ENCODE data around the gene DDX10. TPM values are rescaled to one million over a fixed set of nuclear protein-coding genes. Genes with fewer than 3 reads are reported as not detected.
A peak's percentile ranks its signal among the peaks of the same experiment; 100 is the strongest.

The DDX10 gene
- total RNA-seq, 1 experiment from 2014 or later: 28.0 TPM

DNA sequence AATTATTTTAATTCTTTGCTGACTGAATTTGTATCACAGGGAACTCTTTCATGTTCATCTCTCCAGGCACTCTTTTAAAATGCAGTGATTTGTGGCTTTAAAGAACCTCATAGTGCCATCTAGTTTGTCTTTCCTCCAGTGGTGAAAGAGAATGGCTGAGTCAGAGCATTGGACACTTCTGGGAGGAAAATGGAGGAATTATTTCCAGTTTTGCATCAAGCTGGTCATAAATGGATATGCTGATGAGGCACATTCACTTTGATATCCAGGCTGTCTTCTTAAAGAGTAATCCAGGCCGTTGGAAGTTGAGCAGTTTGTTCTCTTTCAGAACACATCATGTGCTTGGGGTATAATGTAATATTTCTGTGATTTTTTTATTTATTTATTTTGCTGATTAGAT is 273.7 kb downstream of the DDX10 start:
- no peak for DNase-seq (ENCODE audit: low spot score)

DNA sequence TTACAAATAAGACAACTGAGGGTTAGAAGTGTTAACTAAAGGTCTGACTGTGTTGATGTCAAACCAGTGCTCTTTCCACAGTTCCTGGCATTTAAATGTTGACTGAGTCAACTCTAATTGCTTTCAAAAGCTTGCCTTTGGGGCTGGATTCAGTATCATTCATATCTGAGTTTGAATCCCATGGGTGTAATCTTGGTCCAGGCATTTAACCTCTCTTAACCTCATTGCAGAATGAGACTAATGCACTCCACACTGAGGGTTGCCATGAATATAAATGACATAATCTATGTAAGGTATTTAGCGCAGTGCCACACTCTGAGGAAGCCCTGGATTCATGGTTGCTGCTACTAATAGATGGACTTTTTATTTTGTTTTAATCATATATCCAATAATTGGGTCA is 274.3 kb downstream of the DDX10 start:
- DNase-seq (ENCODE audit: low spot score): no peak

DNA sequence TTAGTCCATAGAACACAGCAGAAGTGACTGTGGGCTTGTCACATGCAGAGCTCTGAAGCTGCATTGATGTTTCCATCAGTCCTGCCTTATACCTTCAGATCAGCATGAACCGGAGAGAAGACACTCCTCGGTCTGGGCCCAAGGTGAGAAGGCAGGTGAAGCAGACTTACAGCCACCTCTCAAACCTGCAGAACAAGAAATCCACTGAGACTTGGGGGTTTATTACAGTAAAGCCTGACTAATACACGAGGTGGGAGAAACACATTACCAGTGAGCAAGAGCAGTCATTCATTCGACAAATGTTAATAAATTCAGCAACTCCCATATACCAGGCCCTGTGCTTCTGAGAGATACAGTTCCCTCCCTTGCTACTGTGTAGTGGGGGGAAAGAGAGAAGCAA is 279.0 kb downstream of the DDX10 start:
- no peak for DNase-seq (ENCODE audit: low spot score)

DNA sequence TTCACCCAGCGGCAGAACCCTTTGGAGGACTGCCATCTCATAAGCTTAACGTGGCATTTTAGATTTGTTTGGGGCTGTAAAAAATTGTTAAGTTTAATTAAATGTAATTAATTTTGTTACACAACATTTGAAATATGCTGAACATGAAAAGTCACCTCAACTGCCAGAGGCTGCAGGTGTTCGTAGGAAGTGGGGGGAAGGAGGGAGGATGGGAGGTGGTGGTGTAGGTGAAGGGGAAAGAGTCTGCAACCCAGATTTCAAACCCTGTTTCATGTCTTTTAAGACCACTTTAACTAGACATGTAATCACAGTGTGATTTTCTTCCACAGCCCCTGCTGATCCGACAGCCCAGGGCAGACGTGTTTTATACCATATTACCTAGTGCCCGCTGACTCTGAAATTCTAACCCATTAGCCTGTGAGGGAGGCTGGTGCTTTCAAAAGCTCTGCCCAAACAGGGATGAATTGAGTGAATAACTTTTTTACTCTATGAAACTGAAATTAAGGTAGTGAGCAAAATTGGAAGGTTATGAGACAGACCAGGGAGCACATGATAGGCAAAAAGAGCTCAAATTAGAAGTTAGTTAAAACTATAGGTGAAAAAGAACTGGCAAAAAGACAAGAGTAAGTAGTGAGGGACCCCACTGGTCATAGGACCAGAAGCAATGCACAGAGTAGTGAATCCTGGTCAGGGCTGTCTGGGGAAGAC is 279.8 kb downstream of the DDX10 start:
- no peak for DNase-seq (ENCODE audit: low spot score)

DNA sequence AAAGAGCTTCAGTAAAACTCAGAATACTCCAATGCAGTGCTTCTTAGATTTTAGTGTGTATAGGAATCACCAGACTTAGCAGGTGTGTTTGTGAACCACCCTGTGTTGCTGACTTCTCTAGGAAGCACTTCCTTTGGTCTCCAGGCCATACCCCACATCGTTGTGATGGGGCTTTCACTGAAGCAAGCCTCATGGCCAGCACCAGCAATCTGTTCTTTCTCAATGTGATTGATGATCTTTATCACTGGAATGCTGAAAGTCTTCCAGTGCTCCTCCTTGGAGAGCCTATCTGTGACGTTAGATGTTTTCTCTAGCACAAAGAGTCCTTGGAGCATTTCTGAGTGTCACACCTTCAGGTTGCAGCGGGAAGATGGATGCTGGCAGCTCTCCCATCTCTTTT is 280.5 kb downstream of the DDX10 start:
- DNase-seq (ENCODE audit: low spot score): no peak

DNA sequence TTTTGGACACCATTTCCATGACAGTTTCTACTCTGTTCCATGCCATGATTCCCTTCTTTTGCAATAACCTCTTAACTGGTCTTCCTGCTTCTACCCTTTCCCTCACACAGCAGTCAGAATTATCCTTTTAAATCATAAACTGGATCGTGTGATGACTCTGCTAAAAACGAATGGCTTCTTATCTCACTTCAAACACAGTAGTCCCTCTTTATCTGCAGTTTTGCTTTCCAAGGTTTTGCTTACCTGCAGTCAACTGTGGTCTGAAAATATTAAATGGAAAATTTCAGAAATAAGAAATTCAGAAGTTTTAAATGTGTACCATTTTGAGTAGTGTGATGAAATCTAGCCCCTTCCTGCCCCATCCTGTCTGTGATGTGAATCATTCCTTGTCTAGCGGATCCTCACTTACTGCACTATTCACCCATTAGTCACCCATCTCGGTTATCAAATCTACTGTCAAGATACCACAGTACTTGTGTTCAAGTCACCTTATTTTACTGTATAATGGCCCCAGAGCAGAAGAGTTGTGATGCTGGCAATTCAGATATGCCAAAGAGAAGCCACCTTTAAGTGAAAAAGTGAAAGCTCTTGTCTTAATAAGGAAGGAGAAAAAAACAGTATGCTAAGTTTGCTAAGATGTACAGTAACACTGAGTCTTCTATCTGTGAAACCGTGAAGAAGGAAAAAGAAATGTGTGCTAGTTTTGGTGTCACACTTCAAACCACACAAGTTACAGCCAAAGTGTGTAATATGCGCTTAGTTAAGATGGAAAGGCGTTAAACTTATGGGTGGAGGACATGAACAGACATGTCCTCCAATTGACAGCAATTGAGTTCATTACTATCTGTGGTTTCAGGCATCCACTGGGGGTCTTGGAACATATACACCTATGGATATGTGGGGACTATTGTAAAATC is 283.0 kb downstream of the DDX10 start:
- DNase-seq (ENCODE audit: low spot score): peak; percentile 80

DNA sequence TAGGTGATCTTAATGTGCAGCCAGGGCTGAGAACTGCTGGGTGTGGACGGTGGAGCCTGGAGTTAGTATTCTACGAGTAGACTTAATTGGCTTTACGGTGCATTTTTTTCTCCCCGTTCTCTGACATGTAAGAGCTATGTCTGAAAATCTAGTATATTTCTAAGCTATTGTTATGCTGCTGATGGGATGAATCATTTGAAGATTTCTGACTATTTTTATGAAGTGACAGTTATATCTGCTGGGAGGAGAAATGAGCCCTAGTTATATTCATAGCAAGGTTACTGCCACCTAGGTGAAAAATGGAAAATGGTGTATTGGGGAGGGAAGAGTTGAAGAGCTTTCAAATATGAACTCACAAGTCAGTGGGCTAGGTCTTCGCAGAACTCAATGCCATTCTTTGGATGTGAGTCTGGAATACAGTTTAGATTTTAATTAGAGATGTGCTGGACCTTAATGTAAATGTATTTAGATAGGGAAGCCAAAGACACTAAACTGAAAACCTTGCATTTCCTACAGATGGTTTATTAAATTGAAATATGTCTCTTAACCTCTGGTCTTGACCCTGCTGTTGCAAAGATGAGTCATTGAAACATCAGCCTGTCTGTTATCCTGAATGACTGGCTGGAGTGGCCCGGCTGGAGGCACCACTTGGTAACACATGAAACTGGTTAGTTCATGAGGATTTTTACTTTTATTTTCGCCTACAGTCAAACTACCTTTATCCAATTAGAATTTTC is 293.7 kb downstream of the DDX10 start:
- peak; percentile 69 for DNase-seq (ENCODE audit: low spot score)

DNA sequence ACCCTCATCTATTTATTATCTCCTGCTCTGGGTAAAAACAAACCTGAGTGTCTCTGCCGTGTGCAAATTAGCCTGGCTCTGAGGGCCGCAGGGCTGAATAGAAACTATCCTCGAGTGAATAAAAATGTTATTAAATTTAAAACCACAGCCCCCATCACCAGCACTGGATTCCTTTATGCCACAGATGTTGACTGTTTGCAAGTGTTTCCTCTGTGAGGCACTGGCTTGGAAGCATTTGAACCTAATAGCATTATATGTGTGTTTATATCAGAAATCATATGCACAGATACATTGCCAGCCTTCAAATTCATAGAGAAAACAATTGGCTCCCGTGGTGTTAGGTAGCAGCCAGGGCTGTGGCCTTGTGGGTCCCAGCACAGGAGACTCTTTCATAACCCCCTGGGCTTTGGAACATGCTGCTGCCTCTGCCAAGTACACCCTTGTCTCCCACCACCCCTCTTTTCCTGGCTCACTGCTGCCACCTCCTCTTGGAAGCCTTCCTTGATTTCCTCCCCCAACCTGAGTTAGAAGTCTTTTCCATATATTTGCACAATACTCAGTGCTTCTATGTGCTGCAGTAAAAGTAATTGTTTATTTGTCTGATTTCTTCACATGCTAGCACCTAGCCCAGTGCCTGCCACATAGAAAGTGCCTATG is 294.4 kb downstream of the DDX10 start:
- DNase-seq (ENCODE audit: low spot score): no peak

DNA sequence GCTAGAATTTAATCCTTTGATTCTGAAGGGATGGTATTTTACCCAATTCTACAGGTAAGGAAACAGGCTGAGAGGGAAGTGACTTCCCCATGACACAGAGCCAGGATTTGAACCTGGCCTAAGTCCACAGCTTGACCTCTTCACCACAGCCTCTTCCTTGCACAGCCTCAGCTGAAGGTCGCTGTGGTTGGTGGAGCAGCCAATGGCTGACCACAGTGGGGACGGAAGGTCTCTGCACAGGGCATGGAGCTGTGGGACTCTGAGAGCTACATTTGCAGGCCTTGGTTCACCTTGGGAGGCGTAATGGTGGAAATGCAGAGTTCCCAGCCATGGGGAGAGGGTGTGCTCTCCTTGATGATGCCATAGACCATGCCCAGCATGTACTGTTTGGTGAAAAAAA is 295.0 kb downstream of the DDX10 start:
- DNase-seq (ENCODE audit: low spot score): no peak

DNA sequence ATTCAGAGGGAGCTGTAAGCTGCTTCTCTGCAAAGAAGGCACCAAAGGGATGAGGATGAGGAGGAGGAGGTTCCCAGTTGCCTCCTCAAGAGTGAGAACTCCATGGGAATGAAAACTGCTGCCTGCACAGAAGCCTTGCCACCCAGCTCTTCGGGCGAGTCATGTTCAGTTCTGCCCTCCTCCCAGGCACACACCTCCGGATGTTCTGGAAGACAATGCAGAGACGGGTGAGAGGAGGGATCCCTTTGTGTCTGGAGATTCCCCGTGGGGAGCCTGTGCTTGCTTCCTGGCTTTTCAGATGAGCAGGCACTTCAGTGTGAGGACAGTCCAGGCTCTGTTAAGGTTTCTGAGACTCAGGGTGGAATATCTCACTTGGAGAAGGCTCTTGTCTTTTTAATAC is 295.6 kb downstream of the DDX10 start:
- peak; percentile 43 for DNase-seq (ENCODE audit: low spot score)

DNA sequence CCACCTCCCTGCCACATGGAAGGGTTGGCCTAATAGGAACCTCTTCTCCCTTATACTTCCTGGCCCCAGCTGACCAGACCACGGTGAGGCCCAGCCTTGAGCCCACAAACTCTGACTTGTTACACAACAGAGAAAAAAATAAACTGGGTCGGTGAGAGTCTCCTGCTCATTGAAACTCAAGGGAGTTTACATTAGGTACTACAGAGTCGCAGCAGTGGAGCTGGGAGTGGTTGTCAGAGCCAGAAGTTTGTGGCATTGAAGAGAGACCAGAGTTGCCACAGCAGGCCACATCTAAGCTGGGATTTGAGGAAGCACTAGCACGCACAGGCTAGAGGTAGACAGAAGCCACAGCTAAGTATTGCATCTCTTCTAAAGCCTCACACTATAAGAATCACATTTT is 296.2 kb downstream of the DDX10 start:
- no peak for DNase-seq (ENCODE audit: low spot score)

DNA sequence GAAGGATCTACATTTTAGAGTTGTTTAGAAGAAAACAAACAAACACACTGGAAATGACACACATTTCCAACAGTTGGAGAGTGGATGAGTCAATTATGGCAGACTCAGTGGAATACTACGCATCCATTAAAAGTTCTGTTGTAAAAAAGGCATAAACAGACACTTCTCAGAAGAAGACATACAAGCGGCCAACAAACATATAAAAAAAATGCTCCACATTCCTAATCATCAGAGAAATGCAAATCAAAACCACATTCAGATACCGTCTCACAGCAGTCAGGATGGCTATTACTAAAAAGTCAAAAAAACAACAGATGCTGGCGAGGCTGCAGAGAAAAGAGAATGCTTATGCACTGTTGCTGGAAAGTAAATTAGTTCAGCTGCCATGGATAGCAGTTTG is 298.2 kb downstream of the DDX10 start:
- no peak for DNase-seq (ENCODE audit: low spot score)

DNA sequence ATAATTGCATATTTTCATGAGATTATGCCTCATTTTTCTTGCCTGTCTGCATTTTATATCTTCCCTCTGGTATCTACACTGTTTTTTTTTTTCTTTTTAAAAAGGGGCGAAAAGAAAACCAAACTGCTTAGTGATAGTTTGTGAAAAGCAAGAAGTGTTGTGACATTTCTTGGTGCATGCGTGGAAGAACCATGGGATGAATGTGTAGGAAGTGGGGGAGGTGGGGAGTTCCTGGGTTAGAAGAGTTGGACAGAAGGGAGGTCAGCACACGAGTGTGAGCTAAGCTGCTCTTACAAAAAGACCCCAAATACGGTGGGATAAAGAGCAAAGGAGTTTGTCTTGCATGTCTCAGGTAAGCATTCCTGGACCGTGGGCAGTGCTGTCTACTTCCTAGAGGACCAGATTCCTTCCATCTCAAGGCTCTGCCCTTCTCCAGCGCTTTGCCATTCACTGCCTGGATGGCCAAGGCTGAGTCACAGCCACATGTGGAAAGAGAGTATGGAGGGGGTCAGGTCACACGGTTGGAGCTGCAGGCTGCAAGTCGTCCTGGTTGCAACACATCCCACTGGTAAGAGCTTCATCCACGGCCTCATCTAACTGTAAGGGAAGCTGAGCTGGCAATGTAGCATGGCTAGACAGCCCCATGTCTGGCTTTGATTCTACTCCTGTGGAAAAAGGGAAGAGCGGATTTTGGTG is 300.6 kb downstream of the DDX10 start:
- peak; percentile 41 for DNase-seq (ENCODE audit: low spot score)

DNA sequence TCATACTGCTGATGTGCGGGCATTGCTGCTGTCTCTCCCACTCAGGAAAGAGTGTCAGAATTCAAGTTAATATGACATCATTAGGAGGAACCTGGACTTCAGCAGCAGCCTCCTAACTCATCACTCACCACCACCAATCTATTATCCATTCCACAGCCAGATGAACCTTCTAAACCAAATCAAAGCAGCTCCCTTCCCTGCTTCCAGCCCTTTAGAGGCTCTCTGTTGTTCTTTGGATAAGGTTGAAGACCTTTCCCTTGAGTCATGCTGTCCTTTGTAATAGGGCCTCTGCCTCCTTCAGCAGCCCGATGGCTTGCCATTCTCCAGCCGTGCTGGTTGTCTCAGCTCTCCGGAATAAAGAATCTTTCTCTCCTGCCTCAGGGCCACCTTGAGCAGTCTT is 301.3 kb downstream of the DDX10 start:
- no peak for DNase-seq (ENCODE audit: low spot score)

DNA sequence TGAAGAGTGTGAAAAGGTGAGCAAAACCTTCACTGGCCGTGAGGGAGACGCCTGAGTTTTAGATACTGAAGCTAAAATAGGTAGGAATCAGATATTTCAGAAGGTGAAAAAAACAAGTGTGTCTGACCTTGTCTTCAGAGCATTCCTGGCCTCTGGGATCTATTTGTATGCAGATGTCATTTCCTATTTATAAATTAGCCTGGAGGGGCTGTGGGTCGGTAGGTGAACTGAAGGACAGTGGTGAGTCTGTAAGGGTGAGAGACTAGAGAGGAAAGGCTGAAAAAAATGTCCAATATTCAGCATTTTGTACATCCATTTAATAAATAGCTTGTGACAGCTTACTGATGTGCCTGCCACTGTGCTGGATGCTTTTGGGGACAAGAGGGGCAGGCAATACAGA is 302.1 kb downstream of the DDX10 start:
- DNase-seq (ENCODE audit: low spot score): no peak

DNA sequence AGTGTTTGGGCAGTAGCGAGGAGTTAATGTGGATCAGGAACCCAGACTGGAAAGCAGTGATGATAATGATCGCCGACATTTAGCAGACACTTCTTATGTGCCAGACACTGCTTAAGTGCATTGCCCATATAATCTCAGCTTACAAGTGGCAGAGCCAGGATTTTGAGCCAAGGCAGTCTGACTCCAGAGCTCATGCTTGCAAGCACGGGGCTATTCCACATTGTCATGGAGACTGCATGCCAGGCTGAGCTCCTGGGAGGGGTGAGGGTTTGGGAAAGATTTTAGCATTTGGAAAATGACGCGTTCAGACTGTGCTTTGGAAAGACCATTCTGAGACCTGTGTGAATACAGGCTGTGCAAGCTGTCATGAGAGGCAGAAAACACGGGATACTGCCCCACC is 302.7 kb downstream of the DDX10 start:
- DNase-seq (ENCODE audit: low spot score): no peak

DNA sequence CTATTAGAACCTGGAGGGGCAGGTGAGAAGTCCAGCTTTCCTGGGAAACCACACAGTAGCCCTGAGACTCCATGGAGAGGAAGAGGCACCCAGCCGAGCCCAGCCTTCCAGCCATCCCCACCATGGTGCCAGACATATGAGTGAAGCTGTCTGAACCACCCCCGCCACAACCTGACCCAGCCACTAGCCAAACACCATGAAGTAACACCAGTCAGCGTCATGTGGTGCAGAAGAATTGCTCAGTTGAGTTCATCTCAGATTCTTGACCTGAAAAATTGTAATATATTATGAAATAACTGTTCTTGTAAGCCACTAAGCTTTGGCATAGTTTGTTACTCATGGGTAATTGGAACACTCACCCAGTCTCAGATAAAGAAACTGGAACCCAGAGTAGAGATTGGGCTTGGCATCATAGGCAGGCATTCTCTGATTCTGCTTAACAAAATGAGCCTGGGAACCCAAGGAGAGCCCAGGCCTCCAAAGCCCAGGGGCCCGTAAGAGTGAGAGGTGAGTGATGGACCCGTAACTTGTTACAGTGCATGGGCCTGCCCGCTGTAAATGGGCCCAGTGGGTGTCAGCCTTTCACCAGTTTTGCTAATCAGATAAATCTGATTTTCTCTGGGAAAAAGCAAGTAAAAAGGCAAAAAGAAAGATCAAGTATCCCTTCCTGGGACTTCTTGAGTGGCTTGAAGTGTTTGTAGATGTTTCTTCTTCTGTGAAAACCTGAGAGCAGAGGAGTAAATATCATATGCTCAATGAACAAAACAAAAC is 305.5 kb downstream of the DDX10 start:
- DNase-seq (ENCODE audit: low spot score): no peak

DNA sequence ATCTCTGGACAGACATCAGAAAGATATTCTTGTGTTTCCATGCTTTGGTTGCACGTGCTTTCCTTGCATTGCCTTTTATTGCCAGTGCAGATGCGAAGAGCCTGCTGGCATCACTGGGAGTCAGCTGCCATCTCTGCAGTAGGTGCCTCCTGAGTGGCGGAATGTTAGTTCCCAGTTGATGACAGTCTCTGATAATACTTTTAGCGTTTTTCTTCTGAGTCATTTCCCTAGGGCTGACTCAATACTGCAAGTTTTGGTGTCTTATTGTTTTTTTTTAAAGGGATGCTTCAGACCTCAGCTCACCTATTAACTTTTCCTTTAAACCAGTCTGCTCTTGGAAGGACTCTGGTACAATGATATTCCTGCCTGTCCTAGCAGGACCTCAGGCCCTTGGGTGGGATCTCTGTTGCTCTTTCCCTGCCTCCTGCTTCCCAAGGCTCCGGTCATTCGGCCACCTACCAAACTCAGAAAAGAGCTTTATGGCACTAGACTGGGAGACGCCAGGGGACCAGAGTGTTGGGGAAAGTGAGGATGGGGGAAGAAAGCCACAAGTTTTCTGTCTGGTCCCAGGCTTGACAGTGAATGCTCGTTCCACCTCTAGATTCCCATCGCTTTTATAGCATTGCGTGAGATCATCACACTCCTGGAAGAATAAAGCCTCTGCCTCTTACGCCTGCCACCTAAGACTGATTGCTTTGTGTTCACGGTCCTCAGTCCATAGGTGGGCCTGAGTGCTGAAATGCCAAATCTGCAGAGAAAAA is 308.7 kb downstream of the DDX10 start:
- peak; percentile 93 for DNase-seq (ENCODE audit: low spot score)

DNA sequence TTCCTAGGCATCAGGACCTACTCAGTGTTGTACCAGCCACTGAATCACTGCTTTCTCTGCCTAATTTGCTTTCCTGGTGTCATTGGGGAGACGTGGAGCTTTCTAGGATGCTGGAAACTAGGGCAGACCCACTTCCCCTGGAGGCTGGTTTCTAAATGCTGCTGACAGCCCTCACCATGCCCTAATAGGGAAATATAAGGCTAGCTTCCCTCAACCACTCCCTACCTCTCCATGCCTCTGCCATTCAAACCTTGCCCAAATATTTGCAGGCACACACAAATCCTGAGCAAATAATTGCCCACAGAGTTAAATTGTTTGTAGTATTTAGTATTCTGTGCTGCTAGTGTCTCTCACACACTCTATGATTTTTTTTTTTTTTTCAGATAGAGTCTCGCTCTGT is 310.2 kb downstream of the DDX10 start:
- DNase-seq (ENCODE audit: low spot score): peak; percentile 10

DNA sequence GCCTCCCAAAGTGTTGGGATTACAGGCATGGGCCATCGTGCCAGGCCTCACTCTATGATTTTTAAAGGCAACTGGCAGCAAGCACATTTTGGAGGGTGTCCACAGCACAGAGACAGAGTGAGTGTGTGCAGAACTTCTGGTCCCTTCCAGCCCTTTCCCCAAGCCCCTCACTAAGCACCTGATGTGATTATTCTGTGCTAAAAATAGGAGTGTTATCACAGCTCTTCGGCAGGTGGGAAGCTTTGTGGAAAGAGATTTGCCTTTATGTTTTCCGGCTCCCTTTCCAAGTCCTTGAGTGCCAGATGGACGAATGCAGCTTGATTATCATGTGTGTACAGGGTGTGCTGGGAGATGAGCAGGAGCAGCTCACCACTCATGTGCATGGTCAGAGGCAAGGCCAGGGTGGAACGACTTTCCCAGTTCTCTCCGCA is 310.8 kb downstream of the DDX10 start:
- no peak for DNase-seq (ENCODE audit: low spot score)
